NCI-H1105 (cell line): ENCODE data around the gene CALML5.

Experiments used
- DNase-seq: peaks from one replicate; lab custom pipeline; 2025; lab: John Stamatoyannopoulos, UW

CALML5 gene

GRCh38 chr10:5462841-5463293 is 36.5 kb downstream of the CALML5 start:
- no peak for DNase-seq

- DNase-seq: no peak
Observed at GRCh38 chr10:5461914-5462840, 37.2 kb downstream of the CALML5 start.

- no peak for DNase-seq
Observed at GRCh38 chr10:5461203-5461588, 38.2 kb downstream of the CALML5 start.

GRCh38 chr10:5460468-5461202 is 38.7 kb downstream of the CALML5 start:
- DNase-seq: peak; percentile 25

GRCh38 chr10:5458949-5459747 is 40.2 kb downstream of the CALML5 start:
- no peak for DNase-seq

GRCh38 chr10:5458425-5458824 is 40.9 kb downstream of the CALML5 start:
- no peak for DNase-seq

GRCh38 chr10:5457741-5458140 is 41.6 kb downstream of the CALML5 start:
- DNase-seq: no peak

GRCh38 chr10:5456563-5456962 is 42.8 kb downstream of the CALML5 start:
- DNase-seq: no peak

- no peak for DNase-seq
Observed at GRCh38 chr10:5453749-5454489, 45.5 kb downstream of the CALML5 start.

GRCh38 chr10:5450605-5451384 is 48.6 kb downstream of the CALML5 start:
- no peak for DNase-seq

GRCh38 chr10:5449823-5450222 is 49.5 kb downstream of the CALML5 start:
- no peak for DNase-seq

GRCh38 chr10:5449227-5449626 is 50.1 kb downstream of the CALML5 start:
- DNase-seq: no peak
